ENCODE results near the gene MYLK. TPM values are rescaled to one million over a fixed set of nuclear protein-coding genes. Genes with fewer than 3 reads are reported as not detected.
A peak's percentile ranks its signal among the peaks of the same experiment; 100 is the strongest.

Gene MYLK
- total RNA-seq, 2 experiments from 2014 or later, result 0.22 TPM; not detected in 1

DNA sequence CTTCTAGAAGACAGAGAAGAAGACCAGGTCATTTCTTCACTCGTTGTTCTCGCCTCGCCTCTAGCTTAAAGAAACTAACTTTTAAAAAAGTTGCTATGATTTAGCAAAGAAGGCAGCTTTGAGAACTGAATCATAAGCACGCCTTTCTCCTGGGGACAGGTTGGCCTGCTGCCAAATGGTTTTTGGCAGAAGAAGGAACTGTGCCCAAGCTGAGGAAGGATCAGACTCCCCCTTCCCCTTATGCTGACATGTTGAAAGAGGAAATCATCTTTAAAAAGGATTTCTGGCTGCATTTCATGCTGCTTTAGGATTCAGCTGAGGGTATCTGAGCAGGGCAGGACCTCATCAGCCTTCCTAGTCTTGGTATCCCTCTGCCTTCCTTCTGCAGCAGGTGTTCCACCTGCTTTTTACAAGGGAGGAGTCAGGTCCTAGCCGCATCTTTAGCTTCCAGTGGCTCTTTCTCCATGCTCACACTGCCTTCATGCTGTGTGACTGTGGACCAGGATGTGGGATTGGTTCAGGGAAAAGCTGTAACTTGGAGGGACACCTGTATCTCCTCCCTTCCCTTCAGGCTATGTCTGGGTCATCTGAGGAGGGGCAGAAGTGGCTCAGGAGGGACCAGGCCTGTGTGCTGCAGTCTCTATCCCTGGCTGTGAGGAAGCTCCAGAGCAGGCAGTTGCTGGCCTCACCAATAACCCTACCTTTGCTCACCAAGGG is 265.2 kb downstream of the MYLK start:
- Mint-ChIP-seq H3K27me3 (no peaks in the 10 kb centered on the region), H3K27ac (no peak overlapping the region), H3K36me3 (ENCODE audit: low read depth) (no peaks in the 10 kb centered on the region), H3K4me3 (no peak overlapping the region), H3K9me3 (no peaks in the 10 kb centered on the region), H3K4me1 (ENCODE audit: low read depth) (no peaks in the 10 kb centered on the region)
- intact Hi-C loops (cut with DNase I, micrococcal nuclease), result no loop called here
- no peaks in the 10 kb centered on the region for H3K9me3 ChIP-seq (ENCODE audit: control insufficient read depth in 1 of 2, insufficient read depth in 1 of 2, low read length in 2 of 2)
- H3K36me3 ChIP-seq (ENCODE audit: insufficient read depth, low read length), result no peaks in the 10 kb centered on the region
- POLR2A ChIA-PET, result no interaction called here
- DNase-seq (peak in 3 of 14 experiments; percentile 25 to 69 (median 69)), ATAC-seq (ENCODE audit: poor library complexity) (no peak)
- H3K27me3 ChIP-seq (ENCODE audit: control insufficient read depth in 1 of 2, insufficient read depth in 2 of 2, low read length in 2 of 2), result no peaks in the 10 kb centered on the region
- H3K4me3 ChIP-seq (ENCODE audit: low read length), result no peak overlapping the region
- CTCF ChIA-PET, result no interaction called here
- no peaks in the 10 kb centered on the region for H3K4me1 ChIP-seq (ENCODE audit: insufficient read depth, low read length)
- TF ChIP-seq CTCF (IDR thresholded peaks at IDR 0.05), result no peak
- H3K27ac ChIP-seq (ENCODE audit: low read depth in 1 of 2, low read length in 2 of 2), result no peak overlapping the region

GRCh38 chr3:123618076-123618708 is 265.9 kb downstream of the MYLK start:
- ATAC-seq (ENCODE audit: poor library complexity), result no peak
- H3K27ac ChIP-seq (ENCODE audit: low read depth in 1 of 2, low read length in 2 of 2), result no peak overlapping the region
- intact Hi-C loops (cut with DNase I, micrococcal nuclease), result no loop called here
- H3K27me3 Mint-ChIP-seq, result no peaks in the 10 kb centered on the region
- H3K4me1 ChIP-seq (ENCODE audit: insufficient read depth, low read length), result no peaks in the 10 kb centered on the region
- POLR2A ChIA-PET, result no interaction called here
- no peaks in the 10 kb centered on the region for H3K4me1 Mint-ChIP-seq (ENCODE audit: low read depth)
- DNase-seq, result peak in 2 of 14 experiments; percentile 12 to 23
- no peak overlapping the region for H3K27ac Mint-ChIP-seq
- CTCF ChIA-PET, result no interaction called here
- no peak overlapping the region for H3K4me3 ChIP-seq (ENCODE audit: low read length)
- H3K9me3 Mint-ChIP-seq, result no peaks in the 10 kb centered on the region
- peaks cover 4% of the 10 kb centered on the region for H3K36me3 Mint-ChIP-seq (ENCODE audit: low read depth)
- no peak overlapping the region for H3K4me3 Mint-ChIP-seq
- H3K27me3 ChIP-seq (ENCODE audit: control insufficient read depth in 1 of 2, insufficient read depth in 2 of 2, low read length in 2 of 2), result no peaks in the 10 kb centered on the region
- H3K36me3 ChIP-seq (ENCODE audit: insufficient read depth, low read length), result no peaks in the 10 kb centered on the region
- no peaks in the 10 kb centered on the region for H3K9me3 ChIP-seq (ENCODE audit: control insufficient read depth in 1 of 2, insufficient read depth in 1 of 2, low read length in 2 of 2)
- no peak for TF ChIP-seq CTCF (IDR thresholded peaks at IDR 0.05)

GRCh38 chr3:123616593-123616992 is 267.5 kb downstream of the MYLK start:
- intact Hi-C loops (cut with DNase I, micrococcal nuclease), result no loop called here
- Histone ChIP-seq H3K4me1 (ENCODE audit: insufficient read depth, low read length) (no peaks in the 10 kb centered on the region), H3K27me3 (ENCODE audit: control insufficient read depth in 1 of 2, insufficient read depth in 2 of 2, low read length in 2 of 2) (no peaks in the 10 kb centered on the region), H3K9me3 (ENCODE audit: control insufficient read depth in 1 of 2, insufficient read depth in 1 of 2, low read length in 2 of 2) (no peaks in the 10 kb centered on the region), H3K4me3 (ENCODE audit: low read length) (no peak overlapping the region), H3K36me3 (ENCODE audit: insufficient read depth, low read length) (no peaks in the 10 kb centered on the region), H3K27ac (ENCODE audit: low read depth in 1 of 2, low read length in 2 of 2) (no peak overlapping the region)
- ATAC-seq (ENCODE audit: poor library complexity), result no peak
- CTCF ChIA-PET, result no interaction called here
- Mint-ChIP-seq H3K4me1 (ENCODE audit: low read depth) (no peaks in the 10 kb centered on the region), H3K9me3 (no peaks in the 10 kb centered on the region), H3K36me3 (ENCODE audit: low read depth) (peaks cover 20% of the 10 kb centered on the region), H3K4me3 (no peak overlapping the region), H3K27me3 (no peaks in the 10 kb centered on the region), H3K27ac (no peak overlapping the region)
- no peak for DNase-seq
- no peak for TF ChIP-seq CTCF (IDR thresholded peaks at IDR 0.05)
- POLR2A ChIA-PET, result no interaction called here
